A549 (cell line): ENCODE results near the gene RGS4.

Experiments
- CTCF ChIP-seq: fragments of >200 bp; sonication (Bioruptor Twin); formaldehyde crosslinking; IDR thresholded peaks from 3 replicates; pipeline ENCODE4 v1.5.1; 2016
- EP300 ChIP-seq, 2 experiments: fragments of >200 bp; sonication (Bioruptor Twin); formaldehyde crosslinking; IDR thresholded peaks; 2 replicates in 1 of 2; 3 replicates in 1 of 2; pipeline ENCODE4 v1.6.1; 2016 to 2017
- JUNB ChIP-seq: fragments of >200 bp; sonication (Bioruptor Twin); formaldehyde crosslinking; IDR thresholded peaks from 2 replicates; pipeline ENCODE4 v1.6.1; 2016
- POLR2A ChIP-seq: IDR thresholded peaks from 2 replicates; pipeline ENCODE4 v1.6.1; 2012; ENCODE audit warnings: mild to moderate bottlenecking, low read length
- RNF2 ChIP-seq: fragments of 200-600 bp; sonication (generic); IDR thresholded peaks from 2 replicates; pipeline ENCODE4 v1.6.1; 2016; ENCODE audit warnings: low read depth, mild to moderate bottlenecking, antibody characterized with exemption, moderate library complexity, borderline replicate concordance

- TF ChIP-seq POLR2A (no peak), CTCF (no peak), JUNB (no peak), RNF2 (no peak), EP300 (IDR thresholded peaks at IDR 0.05) (no peak)
Measured at GRCh38 chr1:163074716-163075284, 5.6 kb downstream of the RGS4 start.
